A673 (cell line): ENCODE data around the gene SNCAIP. TPM values are rescaled to one million over a fixed set of nuclear protein-coding genes. Genes with fewer than 3 reads are reported as not detected.

Experiments
- BruUV-seq: library from RNA; stranded (reverse); fragments of 400-500 nt; replicated peaks from 2 replicates; lab custom pipeline; 2021; lab: Mats Ljungman, UMichigan
- CTCF ChIA-PET: fragments of 300-600 bp; sonication (Branson Sonifier 250); formaldehyde crosslinking; loops from one replicate; lab custom pipeline; 2022; ENCODE audit warnings: antibody characterized with exemption; lab: Charles Lee
- POLR2A ChIA-PET: fragments of 300-600 bp; sonication (Branson Sonifier 250); formaldehyde crosslinking; loops from one replicate; lab custom pipeline; 2022; ENCODE audit warnings: antibody characterized with exemption; ENCODE audit not compliant: low non-redundant PET; lab: Charles Lee
- DNase-seq: peaks from one replicate; pipeline ENCODE4 v3.0.0-alpha.2; 2015; ENCODE audit warnings: low spot score
- H3K27ac ChIP-seq: fragments of 200-600 bp; sonication (generic); 2 replicates; pipeline ENCODE4 v1.5.1; 2016; ENCODE audit warnings: mixed run types, low read depth, mild to moderate bottlenecking, mixed read lengths, antibody characterized with exemption, low read length; ENCODE audit not compliant: poor library complexity, severe bottlenecking
- H3K27me3 ChIP-seq: fragments of 200-600 bp; sonication (generic); replicated peaks from 2 replicates; pipeline ENCODE4 v1.6.1; 2017; ENCODE audit warnings: mixed run types, low read depth, mild to moderate bottlenecking, mixed read lengths, antibody characterized with exemption, low read length; ENCODE audit not compliant: insufficient read depth, poor library complexity
- H3K36me3 ChIP-seq: fragments of 200-600 bp; sonication (generic); 2 replicates; pipeline ENCODE4 v1.6.1; 2016; ENCODE audit warnings: mixed run types, mild to moderate bottlenecking, mixed read lengths, antibody characterized with exemption, low read length; ENCODE audit not compliant: insufficient read depth, poor library complexity, severe bottlenecking
- H3K4me1 ChIP-seq: fragments of 200-600 bp; sonication (generic); 2 replicates; pipeline ENCODE4 v1.6.1; 2017; ENCODE audit warnings: mixed run types, mild to moderate bottlenecking, mixed read lengths, antibody characterized with exemption, low read length; ENCODE audit not compliant: insufficient read depth, poor library complexity, severe bottlenecking
- H3K4me3 ChIP-seq: fragments of 200-600 bp; sonication (generic); 2 replicates; pipeline ENCODE4 v1.5.1; 2016; ENCODE audit warnings: low read depth, mixed run types, mild to moderate bottlenecking, mixed read lengths, low read length; ENCODE audit not compliant: poor library complexity, severe bottlenecking
- H3K9me3 ChIP-seq: fragments of 200-600 bp; sonication (generic); 2 replicates; pipeline ENCODE4 v1.6.1; 2016; ENCODE audit warnings: mixed run types, low read depth, mild to moderate bottlenecking, mixed read lengths, antibody characterized with exemption, low read length; ENCODE audit not compliant: poor library complexity, severe bottlenecking
- EZH2 ChIP-seq: fragments of 200-600 bp; sonication (generic); IDR thresholded peaks from 2 replicates; pipeline ENCODE4 v1.6.1; 2017; ENCODE audit warnings: borderline replicate concordance, low read depth, mild to moderate bottlenecking, mixed read lengths, antibody characterized with exemption, low read length; ENCODE audit not compliant: poor library complexity, severe bottlenecking
- intact Hi-C: fragments of 100-400 bp; cut with micrococcal nuclease; formaldehyde crosslinking; loops from one replicate; pipeline ENCODE4 v1.10.0; 2022; ENCODE audit not compliant: unreplicated experiment
- total RNA-seq: library from RNA; stranded (reverse); gene quantifications from 2 replicates; pipeline ENCODE4 v1.2.3, GENCODE V29; 2021
- TF ChIP-seq, protein P1 (sequence below): fragments of 300-800, 200-600 bp; sonication (generic); conservative IDR thresholded peaks from 2 replicates; pipeline ENCODE4 v1.5.1; 2017; ENCODE audit warnings: low read depth, mild to moderate bottlenecking, antibody characterized with exemption, low read length, moderate library complexity, mixed read lengths

The SNCAIP gene
- total RNA-seq, 1 experiment from 2014 or later, result not detected

DNA sequence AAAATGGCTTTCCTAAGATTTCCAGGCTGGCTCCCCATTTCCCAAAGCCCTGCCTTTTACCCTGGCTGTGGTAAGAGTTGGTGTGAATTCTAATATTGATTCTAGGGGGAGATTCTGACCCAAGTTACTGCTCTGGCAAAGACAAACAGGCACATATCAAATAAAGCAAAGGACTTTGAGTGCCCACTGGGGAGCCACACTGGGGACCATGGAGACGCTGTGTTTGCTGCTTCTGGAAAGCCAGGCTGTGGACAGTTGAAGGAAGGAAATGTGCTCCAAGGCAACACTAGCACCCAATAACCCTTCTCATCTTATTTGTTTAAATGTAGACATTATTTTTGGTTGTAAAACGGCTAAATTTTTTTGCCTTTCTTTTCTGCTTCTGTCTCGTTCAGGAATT is 78.7 kb downstream of the SNCAIP start:
- BruUV-seq, result no TSS peak
- Histone ChIP-seq H3K36me3 (no peaks in the 10 kb centered on the region), H3K4me3 (no peak overlapping the region), H3K27me3 (no peaks in the 10 kb centered on the region), H3K9me3 (no peaks in the 10 kb centered on the region), H3K4me1 (no peaks in the 10 kb centered on the region), H3K27ac (no peak overlapping the region)
- intact Hi-C loops, result no loop called here
- ChIA-PET CTCF (no interaction called here), POLR2A (no interaction called here)
- TF ChIP-seq, protein P1, sequence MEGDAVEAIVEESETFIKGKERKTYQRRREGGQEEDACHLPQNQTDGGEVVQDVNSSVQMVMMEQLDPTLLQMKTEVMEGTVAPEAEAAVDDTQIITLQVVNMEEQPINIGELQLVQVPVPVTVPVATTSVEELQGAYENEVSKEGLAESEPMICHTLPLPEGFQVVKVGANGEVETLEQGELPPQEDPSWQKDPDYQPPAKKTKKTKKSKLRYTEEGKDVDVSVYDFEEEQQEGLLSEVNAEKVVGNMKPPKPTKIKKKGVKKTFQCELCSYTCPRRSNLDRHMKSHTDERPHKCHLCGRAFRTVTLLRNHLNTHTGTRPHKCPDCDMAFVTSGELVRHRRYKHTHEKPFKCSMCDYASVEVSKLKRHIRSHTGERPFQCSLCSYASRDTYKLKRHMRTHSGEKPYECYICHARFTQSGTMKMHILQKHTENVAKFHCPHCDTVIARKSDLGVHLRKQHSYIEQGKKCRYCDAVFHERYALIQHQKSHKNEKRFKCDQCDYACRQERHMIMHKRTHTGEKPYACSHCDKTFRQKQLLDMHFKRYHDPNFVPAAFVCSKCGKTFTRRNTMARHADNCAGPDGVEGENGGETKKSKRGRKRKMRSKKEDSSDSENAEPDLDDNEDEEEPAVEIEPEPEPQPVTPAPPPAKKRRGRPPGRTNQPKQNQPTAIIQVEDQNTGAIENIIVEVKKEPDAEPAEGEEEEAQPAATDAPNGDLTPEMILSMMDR, result no peak
- no peak for TF ChIP-seq EZH2
- no peak for DNase-seq

DNA sequence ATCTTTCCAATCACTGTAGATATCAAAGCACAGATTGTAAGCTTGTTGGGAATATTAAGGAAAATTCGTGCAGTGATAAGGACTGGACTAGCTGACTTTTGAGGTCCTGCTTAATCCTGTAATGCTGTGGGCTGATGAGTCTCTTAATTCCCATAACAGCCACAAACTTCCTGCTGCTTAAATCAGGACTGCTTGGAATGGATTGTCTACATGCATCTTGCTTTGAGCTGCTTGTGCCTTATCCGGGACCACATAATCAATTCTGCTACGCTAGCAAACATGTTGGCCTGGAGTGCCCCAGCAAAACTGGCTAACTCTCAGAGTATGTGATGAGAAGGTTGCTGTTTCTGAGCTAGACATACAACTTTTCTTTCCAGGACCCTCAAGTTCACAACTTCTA is 79.6 kb downstream of the SNCAIP start:
- POLR2A ChIA-PET, result no interaction called here

DNA sequence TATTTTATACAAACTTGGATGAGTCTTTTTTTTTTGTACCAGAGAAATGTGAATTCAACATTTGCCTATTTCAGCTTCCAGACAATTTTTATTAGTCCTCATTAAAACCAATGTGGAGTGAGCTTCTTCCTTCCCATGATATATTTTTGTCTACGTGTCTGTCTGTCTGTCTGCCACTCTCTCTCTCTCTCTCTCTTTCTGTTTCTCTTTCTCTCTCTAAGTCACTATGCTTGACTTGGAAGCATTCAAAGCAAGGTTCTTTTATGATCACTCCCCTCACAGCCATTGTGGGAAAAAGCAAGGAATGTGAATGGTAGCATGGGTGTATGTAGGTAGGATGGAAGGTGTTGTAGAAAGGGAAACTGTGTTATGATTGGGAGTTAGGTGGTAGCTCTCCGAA is 80.2 kb downstream of the SNCAIP start:
- intact Hi-C loops, result no loop called here
- no TSS peak for BruUV-seq

More for the DNA sequence above, 79.6 kb downstream of the SNCAIP start:
- Histone ChIP-seq H3K36me3 (no peaks in the 10 kb centered on the region), H3K4me1 (no peaks in the 10 kb centered on the region), H3K4me3 (no peak overlapping the region), H3K27ac (no peak overlapping the region), H3K9me3 (no peaks in the 10 kb centered on the region), H3K27me3 (no peaks in the 10 kb centered on the region)
- CTCF ChIA-PET, result no interaction called here
- DNase-seq, result no peak
- intact Hi-C loops, result no loop called here
- TF ChIP-seq, protein P1, result no peak
- no peak for TF ChIP-seq EZH2
- BruUV-seq, result no TSS peak

More for the DNA sequence above, 80.2 kb downstream of the SNCAIP start:
- ChIA-PET POLR2A (no interaction called here), CTCF (no interaction called here)
- TF ChIP-seq, protein P1, result no peak
- TF ChIP-seq EZH2, result no peak
- no peaks in the 10 kb centered on the region for H3K4me1 ChIP-seq
- H3K9me3 ChIP-seq, result no peaks in the 10 kb centered on the region
- H3K27me3 ChIP-seq, result no peaks in the 10 kb centered on the region
- H3K27ac ChIP-seq, result no peak overlapping the region
- H3K36me3 ChIP-seq, result no peaks in the 10 kb centered on the region
- no peak overlapping the region for H3K4me3 ChIP-seq
- no peak for DNase-seq
